Mesenchymal stem cell (in vitro differentiated cells and primary cell): ENCODE data around the gene CHIT1.
A peak's percentile ranks its signal among the peaks of the same experiment; 100 is the strongest.

Experiments used
- DNase-seq: peaks from one replicate; pipeline ENCODE4 v3.0.0-alpha.2; 2013
- H2AFZ ChIP-seq: one replicate; pipeline ENCODE4 v1.6.1; 2013; ENCODE audit warnings: low read depth, mild to moderate bottlenecking, control low read depth, inconsistent platforms, low read length, moderate library complexity
- H2AK5ac ChIP-seq: 2 replicates; pipeline ENCODE4 v1.6.1; 2013; ENCODE audit warnings: low read length, moderate library complexity, mild to moderate bottlenecking, inconsistent platforms; ENCODE audit not compliant: severe bottlenecking
- H2BK120ac ChIP-seq: one replicate; pipeline ENCODE4 v1.6.1; 2013; ENCODE audit warnings: low read depth, mild to moderate bottlenecking, inconsistent platforms, low read length, moderate library complexity
- H2BK12ac ChIP-seq, 2 experiments: one replicate each; pipeline ENCODE4 v1.6.1; 2013; ENCODE audit warnings: inconsistent platforms in 2 of 2, low read length in 2 of 2, mild to moderate bottlenecking in 2 of 2, moderate library complexity in 2 of 2, control low read depth in 1 of 2
- H2BK15ac ChIP-seq: one replicate; pipeline ENCODE4 v1.6.1; 2013; ENCODE audit warnings: mild to moderate bottlenecking, low read depth, inconsistent platforms; ENCODE audit not compliant: poor library complexity, severe bottlenecking
- H2BK5ac ChIP-seq: 2 replicates; pipeline ENCODE4 v1.6.1; 2013; ENCODE audit warnings: low read depth, mild to moderate bottlenecking, low read length, control low read depth, inconsistent platforms; ENCODE audit not compliant: poor library complexity, severe bottlenecking
- H3K14ac ChIP-seq, 2 experiments: one replicate each; pipeline ENCODE4 v1.6.1; 2013; ENCODE audit warnings: inconsistent platforms in 2 of 2, low read length in 2 of 2, control low read depth in 1 of 2, mild to moderate bottlenecking in 1 of 2, moderate library complexity in 1 of 2
- H3K18ac ChIP-seq, 2 experiments: one replicate each; pipeline ENCODE4 v1.6.1; 2013; ENCODE audit warnings: inconsistent platforms in 2 of 2, low read length in 2 of 2, control low read depth in 1 of 2, low read depth in 1 of 2, mild to moderate bottlenecking in 1 of 2
- H3K23ac ChIP-seq, 2 experiments: one replicate each; pipeline ENCODE4 v1.6.1; 2013; ENCODE audit warnings: inconsistent platforms in 2 of 2, low read length in 2 of 2, mild to moderate bottlenecking in 2 of 2, moderate library complexity in 2 of 2, control low read depth in 1 of 2
- H3K27ac ChIP-seq: 2 replicates; pipeline ENCODE4 v1.5.1; 2013; ENCODE audit warnings: mild to moderate bottlenecking, moderate library complexity, low read length, control low read depth, inconsistent platforms; ENCODE audit not compliant: poor library complexity, severe bottlenecking
- H3K27me3 ChIP-seq, 2 experiments: 2 replicates each; pipeline versions ENCODE4 v1.6.1 to v1.7.0; 2013; ENCODE audit warnings: low read length in 2 of 2, mild to moderate bottlenecking in 2 of 2, moderate library complexity in 2 of 2, control low read depth in 1 of 2, inconsistent platforms in 1 of 2; ENCODE audit not compliant: control insufficient read depth in 1 of 2, insufficient read depth in 1 of 2
- H3K36me3 ChIP-seq, 2 experiments: 2 replicates each; pipeline versions ENCODE4 v1.6.1 to v1.7.0; 2013; ENCODE audit warnings: low read length in 2 of 2, control low read depth in 1 of 2, inconsistent platforms in 1 of 2, low read depth in 1 of 2, mild to moderate bottlenecking in 1 of 2; ENCODE audit not compliant: insufficient read depth in 2 of 2, control insufficient read depth in 1 of 2
- H3K4ac ChIP-seq, 2 experiments: one replicate each; pipeline ENCODE4 v1.6.1; 2013; ENCODE audit warnings: inconsistent platforms in 2 of 2, low read length in 2 of 2, mild to moderate bottlenecking in 2 of 2, moderate library complexity in 2 of 2, control low read depth in 1 of 2, low read depth in 1 of 2
- H3K4me1 ChIP-seq: 2 replicates; pipeline ENCODE4 v1.6.1; 2013; ENCODE audit warnings: low read depth, low read length, control low read depth; ENCODE audit not compliant: control insufficient read depth, insufficient read depth
- H3K4me2 ChIP-seq: 2 replicates; pipeline ENCODE4 v1.6.1; 2013; ENCODE audit warnings: low read length, mild to moderate bottlenecking, inconsistent platforms; ENCODE audit not compliant: poor library complexity, severe bottlenecking
- H3K4me3 ChIP-seq, 2 experiments: 2 replicates each; pipeline versions ENCODE4 v1.5.1 to v1.7.0; 2013; ENCODE audit warnings: low read length in 2 of 2, mild to moderate bottlenecking in 2 of 2, control low read depth in 1 of 2, low read depth in 1 of 2; ENCODE audit not compliant: insufficient read depth in 1 of 2
- H3K79me1 ChIP-seq: replicated peaks from 2 replicates; pipeline ENCODE4 v1.6.1; 2013; ENCODE audit warnings: mild to moderate bottlenecking, control low read depth, low read length, inconsistent platforms; ENCODE audit not compliant: poor library complexity, severe bottlenecking
- H3K9ac ChIP-seq: 2 replicates; pipeline ENCODE4 v1.7.0; 2013; ENCODE audit warnings: mild to moderate bottlenecking, low read length, moderate library complexity
- H3K9me3 ChIP-seq: 2 replicates; pipeline ENCODE4 v1.7.0; 2013; ENCODE audit warnings: mild to moderate bottlenecking, low read length; ENCODE audit not compliant: control insufficient read depth
- H4K8ac ChIP-seq: one replicate; pipeline ENCODE4 v1.6.1; 2013; ENCODE audit warnings: inconsistent platforms, mild to moderate bottlenecking, low read length, moderate library complexity
- H4K91ac ChIP-seq: one replicate; pipeline ENCODE4 v1.6.1; 2013; ENCODE audit warnings: mild to moderate bottlenecking, low read length, inconsistent platforms
- WGBS: methylation state at CpG from one replicate; pipeline ENCODE4 v1.1.7; 2013; ENCODE audit warnings: mixed read lengths; 5-methylcytosine and 5-hydroxymethylcytosine counted together

Gene CHIT1

DNA sequence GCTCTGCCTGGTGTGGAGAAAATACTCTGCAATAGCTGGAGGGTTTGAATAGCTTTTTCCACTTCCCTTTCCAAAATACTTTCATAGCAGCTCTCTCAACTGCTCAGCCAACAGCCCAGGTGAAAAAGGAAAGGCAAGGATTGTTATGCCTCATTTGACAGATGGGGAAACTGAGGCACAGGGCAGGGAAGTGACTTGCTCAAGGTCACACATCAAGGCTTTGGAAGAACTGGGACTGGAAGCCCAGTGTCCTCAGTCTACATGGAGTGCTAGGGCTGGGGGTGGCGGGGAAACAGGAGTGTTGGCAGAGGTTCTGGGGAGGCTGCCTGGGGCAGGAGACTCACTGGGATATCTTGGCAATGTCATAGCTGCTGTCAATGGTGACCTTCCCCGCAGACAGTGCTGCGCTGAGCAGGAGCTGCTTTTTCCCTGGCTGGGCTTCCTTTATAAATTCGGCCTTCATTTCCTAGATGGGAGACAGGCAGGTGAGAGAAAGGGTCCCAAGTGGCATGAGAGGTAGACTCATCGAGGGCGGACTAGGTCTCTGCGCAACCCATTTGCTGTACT lies 47.0 kb downstream of the CHIT1 start:
- Histone ChIP-seq H3K9ac (peak overlapping the region; percentile 11), H3K4me1 (peaks cover 11% of the 10 kb centered on the region), H2AFZ (no peak overlapping the region), H2BK120ac (no peak overlapping the region), H3K36me3 (peaks cover 0 to 31% of the 10 kb centered on the region in 2 experiments), H3K79me1 (no peaks in the 10 kb centered on the region), H2BK5ac (no peak overlapping the region), H3K18ac (no peak overlapping the region), H4K91ac (no peak overlapping the region), H2BK12ac (no peak overlapping the region), H3K4ac (peak overlapping the region in 1 of 2 experiments; percentile 35), H3K23ac (no peak overlapping the region), H3K27ac (no peak overlapping the region), H2AK5ac (no peak overlapping the region), H3K4me2 (no peak overlapping the region), H3K27me3 (no peaks in the 10 kb centered on the region), H4K8ac (no peak overlapping the region), H2BK15ac (no peak overlapping the region), H3K9me3 (no peaks in the 10 kb centered on the region), H3K14ac (no peak overlapping the region), H3K4me3 (no peak overlapping the region)
- DNase-seq, result no peak
- 93% methylated on average over 4 of the region's 7 CpGs for WGBS

GRCh38 chr1:203181586-203182386 lies 47.7 kb downstream of the CHIT1 start:
- Histone ChIP-seq H3K18ac (no peak overlapping the region), H3K4ac (peak overlapping the region in 1 of 2 experiments; percentile 35), H3K9ac (peak overlapping the region; percentile 11), H2AFZ (no peak overlapping the region), H3K14ac (no peak overlapping the region), H3K27me3 (no peaks in the 10 kb centered on the region), H2BK120ac (no peak overlapping the region), H3K4me2 (no peak overlapping the region), H3K4me3 (no peak overlapping the region), H3K27ac (no peak overlapping the region), H2BK5ac (no peak overlapping the region), H3K9me3 (no peaks in the 10 kb centered on the region), H2BK12ac (peak overlapping the region in 1 of 2 experiments; percentile 10), H4K91ac (no peak overlapping the region), H4K8ac (no peak overlapping the region), H3K79me1 (no peaks in the 10 kb centered on the region), H2BK15ac (peak overlapping the region; percentile 40), H2AK5ac (no peak overlapping the region), H3K4me1 (peaks cover 13% of the 10 kb centered on the region), H3K36me3 (peaks cover 0 to 31% of the 10 kb centered on the region in 2 experiments), H3K23ac (no peak overlapping the region)
- WGBS, result 86% methylated on average over 10 of the region's 10 CpGs
- no peak for DNase-seq

- H3K23ac ChIP-seq, result no peak overlapping the region
- H3K4me1 ChIP-seq, result peaks cover 16% of the 10 kb centered on the region
- H3K36me3 ChIP-seq, result peaks cover 0 to 31% of the 10 kb centered on the region in 2 experiments
- H3K14ac ChIP-seq, result no peak overlapping the region
- H2BK5ac ChIP-seq, result no peak overlapping the region
- H4K8ac ChIP-seq, result no peak overlapping the region
- no peak overlapping the region for H3K9ac ChIP-seq
- no peaks in the 10 kb centered on the region for H3K27me3 ChIP-seq
- H3K4me2 ChIP-seq, result no peak overlapping the region
- H2BK15ac ChIP-seq, result no peak overlapping the region
- no peak overlapping the region for H3K18ac ChIP-seq
- DNase-seq, result no peak
- no peak overlapping the region for H2AK5ac ChIP-seq
- no peak overlapping the region for H2BK12ac ChIP-seq
- H3K79me1 ChIP-seq, result no peaks in the 10 kb centered on the region
- H2BK120ac ChIP-seq, result no peak overlapping the region
- H3K9me3 ChIP-seq, result no peaks in the 10 kb centered on the region
- no peak overlapping the region for H3K27ac ChIP-seq
- no peak overlapping the region for H3K4me3 ChIP-seq
- no peak overlapping the region for H2AFZ ChIP-seq
- no peak overlapping the region for H3K4ac ChIP-seq
- 94% methylated on average over 10 of the region's 11 CpGs for WGBS
- no peak overlapping the region for H4K91ac ChIP-seq
These were observed 48.7 kb downstream of the CHIT1 start for GRCh38 chr1:203180611-203181330.

- Histone ChIP-seq H3K4me2 (no peak overlapping the region), H2BK120ac (no peak overlapping the region), H3K18ac (no peak overlapping the region), H4K8ac (no peak overlapping the region), H3K23ac (no peak overlapping the region), H2AFZ (no peak overlapping the region), H2AK5ac (no peak overlapping the region), H3K4me3 (no peak overlapping the region), H3K36me3 (peaks cover 0 to 24% of the 10 kb centered on the region in 2 experiments), H2BK12ac (peak overlapping the region in 1 of 2 experiments; percentile 60), H3K9ac (no peak overlapping the region), H3K4ac (no peak overlapping the region), H3K9me3 (no peaks in the 10 kb centered on the region), H4K91ac (no peak overlapping the region), H2BK15ac (no peak overlapping the region), H3K27me3 (no peaks in the 10 kb centered on the region), H3K14ac (no peak overlapping the region), H2BK5ac (no peak overlapping the region), H3K79me1 (no peaks in the 10 kb centered on the region), H3K27ac (no peak overlapping the region), H3K4me1 (peaks cover 24% of the 10 kb centered on the region)
- WGBS, result 84% methylated on average over 10 of the region's 10 CpGs
- no peak for DNase-seq
These were observed 49.8 kb downstream of the CHIT1 start for GRCh38 chr1:203179667-203180005.
